Lung (tissue), 12 donors: ENCODE data around the gene LELP1. TPM values are rescaled to one million over a fixed set of nuclear protein-coding genes. Genes with fewer than 3 reads are reported as not detected.

ENCODE experiments used
- ATAC-seq: fragments of 200-7000 bp; cut with Tn5 transposase; one replicate; pipeline ENCODE4 v1.9.1; 2020; ENCODE audit warnings: moderate number of reproducible peaks; ENCODE audit not compliant: insufficient read depth, low FRiP score
- DNase-seq, 3 donors: peaks; one replicate each; pipeline ENCODE4 v3.0.0-alpha.2; 2013 to 2017
- H3K27ac ChIP-seq, 2 donors: one replicate each; pipeline ENCODE4 v1.5.1; 2013; ENCODE audit warnings: mild to moderate bottlenecking in 2 of 2, moderate library complexity in 2 of 2, control low read depth in 1 of 2, inconsistent platforms in 1 of 2, low read depth in 1 of 2, low read length in 1 of 2
- H3K27me3 ChIP-seq, 3 donors: one replicate each; pipeline ENCODE4 v1.5.1; 2013; ENCODE audit warnings: low read length in 2 of 3; ENCODE audit not compliant: control insufficient read depth in 3 of 3, insufficient read depth in 3 of 3
- H3K36me3 ChIP-seq, 4 donors: one replicate each; pipeline ENCODE4 v1.5.1; 2013; ENCODE audit warnings: low read length in 4 of 4, mild to moderate bottlenecking in 1 of 4, moderate library complexity in 1 of 4; ENCODE audit not compliant: control insufficient read depth in 4 of 4, insufficient read depth in 4 of 4
- H3K4me1 ChIP-seq, 5 donors: one replicate each; pipeline ENCODE4 v1.5.1; 2013; ENCODE audit warnings: low read length in 5 of 5, mild to moderate bottlenecking in 2 of 5, moderate library complexity in 1 of 5; ENCODE audit not compliant: control insufficient read depth in 5 of 5, insufficient read depth in 5 of 5
- H3K4me3 ChIP-seq: one replicate; pipeline ENCODE4 v1.5.1; 2013; ENCODE audit warnings: mild to moderate bottlenecking, control low read depth, moderate library complexity
- H3K9ac ChIP-seq, 2 donors: one replicate each; pipeline ENCODE4 v1.5.1; 2013; ENCODE audit warnings: low read length in 2 of 2, control low read depth in 1 of 2; ENCODE audit not compliant: insufficient read depth in 1 of 2
- H3K9me3 ChIP-seq, 4 donors: one replicate each; pipeline ENCODE4 v1.5.1; 2013; ENCODE audit warnings: low read length in 3 of 4, mild to moderate bottlenecking in 1 of 4, moderate library complexity in 1 of 4; ENCODE audit not compliant: control insufficient read depth in 4 of 4, insufficient read depth in 3 of 4
- CTCF ChIP-seq: IDR thresholded peaks from 2 replicates; pipeline ENCODE4 v1.5.1; 2012; ENCODE audit warnings: mild to moderate bottlenecking; ENCODE audit errors: control extremely low read depth, extremely low read depth
- WGBS, 2 donors: extraction: QIAGEN DNeasy Blood & Tissue Kit; methylation state at CpG; one replicate each; pipeline ENCODE4 v1.1.7; 2013; 5-methylcytosine and 5-hydroxymethylcytosine counted together
- polyA plus RNA-seq, 2 donors: library from polyadenylated mRNA; stranded (reverse); fragments of 200-250 nt; gene quantifications; one replicate each; pipeline ENCODE4 v1.2.1, GENCODE V29; 2013
- total RNA-seq, 2 donors: library from RNA; depleted of rRNA in 1 of 2; stranded (reverse); fragments of >200 nt in 1 of 2; gene quantifications; one replicate each; pipeline ENCODE4 v1.2.1, GENCODE V29; 2014 to 2021
- donor health status: control.
- donor health status: control.
- donor health status: Bipolar disorder and iron deficiency.
- donor health status: healthy.
- donor health status: DM: yes; HTN: yes; CAD: no.

Gene LELP1
- total and polyA plus RNA-seq, 4 donors, result not detected

DNA sequence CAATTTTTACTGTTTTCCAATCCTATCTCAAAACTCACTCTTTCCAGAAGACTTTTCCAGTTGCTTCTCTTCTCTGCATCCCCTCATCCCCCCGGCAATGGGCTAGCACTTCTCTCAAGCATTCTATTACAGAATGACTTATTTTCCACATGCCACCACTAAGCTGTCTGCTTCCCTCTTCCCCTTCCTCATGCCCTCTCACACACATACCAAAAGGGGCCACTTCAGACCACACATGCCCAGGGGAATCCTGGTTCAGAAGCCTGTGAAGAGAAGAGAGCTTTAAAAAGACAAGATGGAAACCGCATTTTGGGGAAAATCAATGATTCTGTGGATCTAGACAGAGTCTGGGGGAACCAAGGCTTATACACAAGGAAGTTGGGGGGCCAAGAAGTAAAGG, 47.9 kb downstream of the LELP1 start:
- 75 to 82% methylated on average over 2 of the region's 2 CpGs for WGBS, 2 donors
- no peak overlapping the region for H3K27ac ChIP-seq
- H3K4me3 ChIP-seq, result no peak overlapping the region
- H3K36me3 ChIP-seq, result no peaks in the 10 kb centered on the region
- no peak for ATAC-seq
- peaks cover 0 to 3% (median 0%) of the 10 kb centered on the region in 4 donors for H3K9me3 ChIP-seq
- no peak for DNase-seq
- H3K4me1 ChIP-seq, result no peaks in the 10 kb centered on the region
- no peak overlapping the region for H3K9ac ChIP-seq
- TF ChIP-seq CTCF, result no peak
- H3K27me3 ChIP-seq, result peaks cover 0 to 13% (median 5%) of the 10 kb centered on the region in 3 donors

GRCh38 chr1:153251562-153251961, 48.3 kb downstream of the LELP1 start:
- H3K36me3 ChIP-seq, result no peaks in the 10 kb centered on the region
- WGBS, 2 donors, result 88 to 92% methylated on average over 3 of the region's 3 CpGs
- no peaks in the 10 kb centered on the region for H3K4me1 ChIP-seq
- ATAC-seq (no peak), DNase-seq (no peak)
- no peak overlapping the region for H3K27ac ChIP-seq
- peaks cover 0 to 13% (median 5%) of the 10 kb centered on the region in 3 donors for H3K27me3 ChIP-seq
- no peak overlapping the region for H3K4me3 ChIP-seq
- peaks cover 0 to 3% (median 0%) of the 10 kb centered on the region in 4 donors for H3K9me3 ChIP-seq
- TF ChIP-seq CTCF, result no peak
- H3K9ac ChIP-seq, result no peak overlapping the region

- WGBS, 2 donors, result 66 to 86% methylated on average over 4 of the region's 4 CpGs
- Histone ChIP-seq H3K9ac (no peak overlapping the region), H3K27me3 (peaks cover 0 to 13% (median 5%) of the 10 kb centered on the region in 3 donors), H3K27ac (no peak overlapping the region), H3K9me3 (peaks cover 0 to 3% (median 0%) of the 10 kb centered on the region in 4 donors), H3K36me3 (no peaks in the 10 kb centered on the region), H3K4me3 (no peak overlapping the region), H3K4me1 (no peaks in the 10 kb centered on the region)
- DNase-seq, result no peak
- TF ChIP-seq CTCF, result no peak
- ATAC-seq, result no peak
Measured at GRCh38 chr1:153251988-153252387, 48.8 kb downstream of the LELP1 start.

- Histone ChIP-seq H3K36me3 (no peaks in the 10 kb centered on the region), H3K4me1 (no peaks in the 10 kb centered on the region), H3K27me3 (peaks cover 0 to 12% (median 5%) of the 10 kb centered on the region in 3 donors), H3K27ac (no peak overlapping the region), H3K4me3 (no peak overlapping the region), H3K9me3 (peaks cover 0 to 3% (median 0%) of the 10 kb centered on the region in 4 donors), H3K9ac (no peak overlapping the region)
- no peak for ATAC-seq
- 41 to 92% methylated on average over 2 of the region's 2 CpGs for WGBS, 2 donors
- no peak for TF ChIP-seq CTCF
- no peak for DNase-seq
Measured at GRCh38 chr1:153253076-153253475, 49.8 kb downstream of the LELP1 start.
